DMS 273 (cell line): ENCODE data around the gene RSPH6A.
A peak's percentile ranks its signal among the peaks of the same experiment; 100 is the strongest.
"Not testable (repeated sequence)": the region's sequence is repeated elsewhere in the genome, so short reads cannot be mapped to it uniquely, and the experiment has no call there.

Experiments
- DNase-seq: peaks from one replicate; lab custom pipeline; 2025; ENCODE audit not compliant: unreplicated experiment; lab: John Stamatoyannopoulos, UW

RSPH6A gene

GRCh38 chr19:45804140-45804958 is 10.8 kb downstream of the RSPH6A start:
- DNase-seq, result no peak

- no peak for DNase-seq
These were observed 13.4 kb downstream of the RSPH6A start for GRCh38 chr19:45801603-45802175.

- no peak for DNase-seq
These were observed 15.0 kb downstream of the RSPH6A start for GRCh38 chr19:45800070-45800553.

GRCh38 chr19:45799541-45799940 is 15.6 kb downstream of the RSPH6A start:
- not testable (repeated sequence) for DNase-seq

DNA sequence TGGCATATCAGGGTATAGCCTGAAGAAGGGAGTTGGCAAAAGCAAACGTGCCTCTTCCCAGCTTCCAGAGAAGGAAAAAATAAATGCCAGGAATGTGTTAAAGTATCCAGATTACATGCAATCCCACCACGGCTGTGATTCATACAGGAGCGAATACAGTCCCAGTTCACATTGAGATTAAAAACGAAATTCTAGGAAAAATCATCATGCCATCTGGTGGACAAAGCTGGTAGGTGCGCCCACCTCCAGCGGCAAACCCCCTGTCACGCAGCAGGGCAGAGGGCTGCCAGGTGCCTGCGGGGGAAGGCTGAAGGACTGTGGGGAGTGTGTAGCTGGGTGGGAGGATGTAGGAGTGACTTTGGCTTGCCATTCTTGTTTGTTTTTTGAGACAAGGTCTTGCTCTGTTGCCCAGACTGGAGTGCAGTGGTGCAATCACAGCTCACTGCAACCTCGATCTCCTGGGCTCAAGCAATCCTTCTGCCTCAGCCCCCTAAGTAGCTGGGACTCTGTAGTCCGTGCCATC is 16.1 kb downstream of the RSPH6A start:
- peak; percentile 84 for DNase-seq

GRCh38 chr19:45794627-45795026 is 20.5 kb downstream of the RSPH6A start:
- DNase-seq, result no peak

DNA sequence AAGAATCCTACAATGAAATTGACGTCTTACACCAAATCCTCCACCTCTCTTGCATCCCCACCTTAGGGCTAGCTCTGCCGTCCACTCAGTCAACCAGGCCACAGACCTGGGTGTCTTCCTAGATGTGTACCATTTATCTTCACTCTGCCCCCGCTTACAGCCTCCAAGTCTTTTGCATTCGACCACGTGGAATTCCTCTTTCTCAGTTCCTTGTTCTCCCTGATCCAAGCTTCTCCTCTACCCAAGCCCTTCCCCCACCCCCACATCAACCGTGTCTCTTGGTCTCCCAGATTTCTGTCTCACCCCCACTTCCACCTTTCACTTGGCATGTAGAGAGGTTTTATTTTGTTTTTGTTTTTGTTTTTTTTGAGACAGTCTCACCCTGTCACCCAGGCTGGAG is 21.2 kb downstream of the RSPH6A start:
- DNase-seq, result no peak

DNA sequence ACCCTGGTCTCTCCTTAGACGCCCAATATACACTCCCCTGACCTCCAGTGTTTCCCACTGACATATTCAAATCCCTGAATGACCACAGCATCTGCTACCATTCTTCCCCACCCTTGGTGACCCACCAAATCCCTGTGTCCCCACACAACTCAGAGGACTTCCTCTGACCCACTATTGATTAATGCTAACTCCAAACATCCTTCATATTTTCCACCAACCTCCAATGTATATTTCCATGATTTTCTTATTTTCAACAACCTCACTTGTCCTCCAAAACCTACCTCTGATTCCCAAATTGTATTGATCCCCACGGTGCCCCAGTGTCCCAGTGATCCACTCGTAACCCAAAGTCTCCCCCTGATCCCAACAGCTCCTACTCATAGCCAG is 21.9 kb downstream of the RSPH6A start:
- DNase-seq, result no peak

- DNase-seq, result peak; percentile 100
These were observed 22.5 kb downstream of the RSPH6A start, which contains the start of gene DMWD for GRCh38 chr19:45792470-45793177. DMWD (minus strand) TSS chr19:45792845; CDS start chr19:45792756, 89 bp downstream.

DNA sequence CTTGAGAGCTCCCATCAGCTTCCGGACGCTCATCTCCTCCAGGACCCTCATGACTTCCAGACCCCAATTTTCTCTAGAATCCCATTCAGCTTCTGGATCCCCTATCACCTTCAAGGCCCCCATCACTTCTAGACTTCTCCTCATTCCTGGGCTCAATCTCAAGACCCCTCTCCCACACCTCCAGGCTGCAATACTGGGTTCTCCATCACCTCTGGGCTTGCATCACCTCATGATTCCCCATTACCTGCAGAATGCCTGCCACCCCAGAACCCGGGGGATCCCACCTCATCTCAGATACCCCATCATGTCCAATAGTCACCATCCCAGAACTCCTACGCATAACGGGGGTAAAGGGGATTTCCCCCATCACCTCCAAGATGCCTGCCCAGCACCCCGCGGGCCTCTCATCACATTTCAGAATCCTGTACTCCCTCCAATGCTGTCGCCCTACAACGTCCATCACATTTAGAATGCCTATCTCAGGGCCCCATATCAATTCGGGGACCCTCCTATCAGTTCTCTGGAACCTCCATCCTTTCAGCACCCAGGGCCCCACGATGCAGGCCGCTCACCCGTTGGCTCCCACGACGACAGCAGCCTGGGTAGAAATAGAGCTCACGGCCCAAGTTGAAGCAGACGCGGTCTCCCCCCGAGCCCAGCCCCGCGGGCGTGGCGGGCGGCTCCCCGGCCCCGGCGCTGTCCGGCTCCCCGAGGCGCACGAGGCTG is 23.2 kb downstream of the RSPH6A start:
- peak; percentile 58 for DNase-seq

GRCh38 chr19:45790942-45791341 is 24.2 kb downstream of the RSPH6A start:
- DNase-seq, result no peak

DNA sequence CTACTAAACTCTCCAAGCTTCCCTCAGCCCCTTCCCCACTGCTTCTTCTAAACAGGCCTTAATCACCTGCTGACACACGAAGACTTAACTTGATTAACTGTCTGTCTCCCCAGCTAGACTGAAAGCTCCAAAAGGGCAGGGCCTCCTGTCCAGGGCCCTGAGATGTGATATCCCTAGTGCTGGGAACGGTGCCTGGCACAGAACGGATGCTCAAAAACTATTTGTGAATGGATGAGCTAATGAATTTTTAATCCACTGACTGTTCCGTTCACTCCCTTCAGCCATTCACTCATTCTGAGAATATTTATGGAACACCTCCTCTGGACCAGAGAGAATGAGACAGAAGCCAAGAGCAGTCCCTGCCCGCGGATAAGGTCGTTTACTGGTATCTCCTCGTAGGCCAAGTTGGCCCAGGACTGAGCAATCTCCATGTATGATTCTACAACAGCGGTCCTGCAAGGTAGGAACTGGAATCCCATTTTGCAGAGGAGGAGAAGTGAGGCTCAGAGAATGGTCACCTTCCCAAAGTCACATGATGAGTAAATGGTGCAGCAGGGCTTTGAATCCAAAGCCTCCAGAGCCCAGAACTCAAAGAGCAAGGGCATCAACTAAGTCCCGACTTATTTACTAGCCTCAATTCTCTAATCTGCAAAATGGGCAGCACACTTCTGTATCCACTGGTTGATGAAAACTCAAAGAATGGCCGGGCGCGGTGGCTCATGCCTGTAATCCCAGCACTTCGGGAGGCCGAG is 25.9 kb downstream of the RSPH6A start:
- no peak for DNase-seq

- DNase-seq, result no peak
These were observed 28.6 kb downstream of the RSPH6A start for GRCh38 chr19:45786533-45786894.

- peak; percentile 61 for DNase-seq
These were observed 29.2 kb downstream of the RSPH6A start for GRCh38 chr19:45785781-45786532.

DNA sequence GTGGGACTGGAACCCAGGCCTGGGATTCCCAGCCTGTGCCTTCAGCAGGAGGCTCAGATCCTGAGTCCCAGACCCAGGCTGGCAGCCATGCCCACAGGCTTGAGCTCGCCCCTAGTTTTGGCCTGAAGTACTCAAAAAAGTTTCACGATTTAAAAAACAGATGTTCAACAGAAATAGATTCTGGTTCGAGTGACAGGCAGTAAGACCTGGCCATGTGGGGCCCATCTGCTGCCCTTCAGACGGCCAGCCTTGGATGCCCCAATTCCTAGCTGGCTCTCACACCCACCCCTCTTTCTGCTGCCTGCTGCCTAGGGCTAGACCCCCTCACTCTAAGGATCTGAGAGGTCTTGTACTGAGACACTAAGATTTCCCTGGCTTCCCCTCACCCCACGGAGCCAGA is 30.0 kb downstream of the RSPH6A start:
- DNase-seq, result peak; percentile 84

- DNase-seq, result no peak
These were observed 31.0 kb downstream of the RSPH6A start for GRCh38 chr19:45784096-45784495.

- DNase-seq, result peak; percentile 51
These were observed 32.0 kb downstream of the RSPH6A start for GRCh38 chr19:45782820-45783785.

DNA sequence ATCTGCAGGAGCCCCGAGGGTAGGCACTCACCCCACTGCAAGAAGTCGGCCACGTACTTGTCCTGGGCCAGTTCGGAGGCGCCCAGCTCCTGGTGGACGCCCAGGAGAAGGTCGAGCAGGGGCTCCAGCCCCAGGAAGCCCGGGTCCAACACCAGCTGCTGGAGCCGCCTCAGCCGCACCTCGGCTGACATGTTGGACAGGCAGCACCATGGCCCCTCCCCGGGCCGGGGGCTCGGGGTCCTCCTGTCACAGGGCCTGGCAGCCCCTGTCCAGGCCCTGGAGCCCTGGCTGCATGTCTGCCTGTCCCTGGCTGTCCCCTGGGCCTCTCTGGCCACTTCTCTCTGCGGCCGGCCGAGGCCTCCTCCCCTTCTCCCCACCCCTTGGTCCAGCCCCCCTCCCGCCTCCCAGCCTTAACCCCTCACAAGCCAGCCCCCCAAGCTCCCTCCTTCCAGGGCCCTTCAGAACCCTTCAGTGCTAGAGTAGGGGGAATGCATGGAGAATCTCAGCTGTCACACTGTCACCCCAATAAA is 32.9 kb downstream of the RSPH6A start, which contains the start of gene DMPK:
Gene DMPK (minus strand): TSS at position 329 of the 530 bp plus-strand sequence. CDS start 138 bp downstream, at position 191.
- DNase-seq, result no peak
